Ovary (tissue), 9 donors: Measurements from ENCODE around the gene DUSP22. TPM values are rescaled to one million over a fixed set of nuclear protein-coding genes. Genes with fewer than 3 reads are reported as not detected.

ENCODE experiments used
- DNase-seq, 5 donors: peaks; one replicate each; pipeline ENCODE4 v3.0.0-alpha.2; 2019 to 2020
- H3K27ac ChIP-seq, 2 donors: fragments of 200-600 bp; one replicate each; pipeline versions ENCODE4 v1.5.1 to v1.8.0; 2019 to 2022
- H3K27me3 ChIP-seq: fragments of 200-600 bp; one replicate; pipeline ENCODE4 v1.8.0; 2022
- H3K36me3 ChIP-seq: fragments of 200-600 bp; sonication (generic); one replicate; pipeline ENCODE4 v1.5.1; 2019
- H3K4me1 ChIP-seq: one replicate; pipeline ENCODE4 v1.8.1; 2013; ENCODE audit warnings: mild to moderate bottlenecking, moderate library complexity; ENCODE audit not compliant: insufficient read depth
- H3K4me3 ChIP-seq: fragments of 200-600 bp; sonication (generic); one replicate; pipeline ENCODE4 v1.5.1; 2017
- H3K9me3 ChIP-seq, 2 donors: fragments of 200-600 bp in 1 of 2; sonication (generic) in 1 of 2; one replicate each; pipeline versions ENCODE4 v1.5.1 to v1.8.1; 2013 to 2019; ENCODE audit warnings: mild to moderate bottlenecking in 1 of 2, moderate library complexity in 1 of 2
- CTCF ChIP-seq, 3 donors: fragments of 450-650 bp in 2 of 3; fragments of 200-600 bp in 1 of 3; IDR thresholded peaks; one replicate each; pipeline versions ENCODE4 v1.5.1 to v1.8.0; 2016 to 2022; ENCODE audit warnings: antibody characterized with exemption in 3 of 3, mild to moderate bottlenecking in 1 of 3
- EP300 ChIP-seq: sonication (generic); formaldehyde crosslinking; IDR thresholded peaks from one replicate; pipeline ENCODE4 v1.6.1; 2017; ENCODE audit warnings: antibody characterized with exemption
- POLR2A ChIP-seq: fragments of 450-650 bp; IDR thresholded peaks from one replicate; pipeline ENCODE4 v1.6.1; 2017; ENCODE audit warnings: antibody characterized with exemption, mild to moderate bottlenecking, moderate library complexity
- WGBS, 3 donors: extraction: QIAGEN DNeasy Blood & Tissue Kit in 1 of 3; methylation state at CpG; one replicate each; pipeline versions ENCODE4 v1.1.5 to v1.1.7; 2013 to 2017; 5-methylcytosine and 5-hydroxymethylcytosine counted together
- intact Hi-C, 4 donors: fragments of 100-400 bp; cut with DNase I; formaldehyde crosslinking; loops; one replicate each; pipeline versions ENCODE4 v1.11.0 to v1.15.1; 2022 to 2023
- polyA plus RNA-seq, 2 donors: library from polyadenylated mRNA; stranded (reverse); fragments of 200-250 nt in 1 of 2; fragments of 350-450 nt in 1 of 2; fragmentation: Illumina TruSeq in 1 of 2; extraction: RNeasy Lipid Tissue Mini Kit (QIAGEN cat#74804) in 1 of 2; gene quantifications; one replicate each; pipeline ENCODE4 v1.2.3, GENCODE V29; 2013 to 2014
- total RNA-seq, 7 donors: library from RNA; depleted of rRNA in 2 of 7; stranded (reverse); fragments of >200 nt in 2 of 7; fragmentation: NEBNext Ultra II Directional in 3 of 7; extraction: Animal tissue kit (Norgen Biotek cat#: 25700) in 3 of 7; gene quantifications; one replicate each; pipeline versions ENCODE4 v1.1.0 to v1.2.4, GENCODE V29; 2016 to 2023
- donor health status: DM: no; HTN: no; CAD: no; lungs with moderate emphysema.
- donor health status: DM: no; HTN: no; CAD: no.
- donor health status: Bipolar disorder and iron deficiency.
- donor health status: DM: yes; HTN: yes; CAD: no.
- donor health status: DM: no; HTN: no; CAD: no.
- donor health status: DM: yes; HTN: yes; CAD: no.

DUSP22 gene
- total and polyA plus RNA-seq, 9 donors, result 24.7 to 35.0 (median 29.3) TPM

GRCh38 chr6:321536-322258 is 29.4 kb downstream of the DUSP22 start:
- TF ChIP-seq POLR2A (no peak), EP300 (no peak), CTCF (IDR thresholded peaks at IDR 0.05) (no peak)
- no peaks in the 10 kb centered on the region for H3K27me3 ChIP-seq
- H3K36me3 ChIP-seq, result no peaks in the 10 kb centered on the region
- WGBS, 3 donors, result 58 to 62% (median 59%) methylated on average over 3 of the region's 3 CpGs
- H3K4me1 ChIP-seq, result no peaks in the 10 kb centered on the region
- H3K9me3 ChIP-seq, result no peaks in the 10 kb centered on the region
- intact Hi-C loops, result no loop called here
- DNase-seq, result no peak
- H3K4me3 ChIP-seq, result no peak overlapping the region
- no peak overlapping the region for H3K27ac ChIP-seq

GRCh38 chr6:322259-322930 is 30.1 kb downstream of the DUSP22 start:
- WGBS, 3 donors, result 72 to 77% (median 76%) methylated on average over 14 of the region's 14 CpGs
- Histone ChIP-seq H3K27me3 (no peaks in the 10 kb centered on the region), H3K27ac (no peak overlapping the region), H3K4me3 (no peak overlapping the region), H3K9me3 (no peaks in the 10 kb centered on the region), H3K4me1 (no peaks in the 10 kb centered on the region), H3K36me3 (no peaks in the 10 kb centered on the region)
- TF ChIP-seq POLR2A, result no peak
- DNase-seq, result no peak
- intact Hi-C loops, result no loop called here

GRCh38 chr6:322940-323729 is 30.8 kb downstream of the DUSP22 start:
- TF ChIP-seq POLR2A (no peak), CTCF (IDR thresholded peaks at IDR 0.05) (no peak), EP300 (no peak)
- intact Hi-C loops, result no loop called here
- Histone ChIP-seq H3K27ac (no peak overlapping the region), H3K4me3 (no peak overlapping the region), H3K27me3 (no peaks in the 10 kb centered on the region), H3K4me1 (peaks cover 2% of the 10 kb centered on the region), H3K36me3 (no peaks in the 10 kb centered on the region), H3K9me3 (no peaks in the 10 kb centered on the region)
- no peak for DNase-seq
- whole genome bisulfite sequencing, 3 donors, result 74 to 76% (median 75%) methylated on average over 12 of the region's 12 CpGs

GRCh38 chr6:323730-324088 is 31.4 kb downstream of the DUSP22 start:
- no peaks in the 10 kb centered on the region for H3K36me3 ChIP-seq
- 63 to 77% (median 64%) methylated on average over 4 of the region's 4 CpGs for WGBS, 3 donors
- intact Hi-C loops, result no loop called here
- H3K27me3 ChIP-seq, result no peaks in the 10 kb centered on the region
- peaks cover 3% of the 10 kb centered on the region for H3K4me1 ChIP-seq
- no peak for DNase-seq
- H3K4me3 ChIP-seq, result no peak overlapping the region
- TF ChIP-seq POLR2A (no peak), CTCF (IDR thresholded peaks at IDR 0.05) (no peak), EP300 (no peak)
- no peaks in the 10 kb centered on the region for H3K9me3 ChIP-seq
- H3K27ac ChIP-seq, result no peak overlapping the region
